ENCODE results near the gene MED19.

DNA sequence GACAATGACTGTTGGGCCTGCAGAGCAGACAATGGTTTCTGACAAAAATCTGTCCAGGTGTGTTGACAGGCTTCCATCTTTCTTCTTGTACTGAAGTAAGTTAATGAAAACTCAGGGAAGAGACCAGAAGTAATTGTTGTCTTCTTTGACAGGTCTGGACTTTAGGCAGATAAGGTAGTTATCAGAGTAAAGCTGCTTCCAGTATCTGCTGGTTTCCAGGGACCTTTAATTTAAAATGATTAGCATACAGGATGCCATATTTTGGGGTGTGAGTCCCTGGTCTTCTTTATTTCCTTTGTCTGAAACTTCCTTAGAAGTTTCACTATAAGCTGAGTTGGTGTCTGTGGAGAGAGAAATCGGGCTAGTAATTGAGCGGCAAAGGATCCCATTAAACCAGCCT, 1.8 kb upstream of the MED19 start:
- TF ChIP-seq, protein P1, sequence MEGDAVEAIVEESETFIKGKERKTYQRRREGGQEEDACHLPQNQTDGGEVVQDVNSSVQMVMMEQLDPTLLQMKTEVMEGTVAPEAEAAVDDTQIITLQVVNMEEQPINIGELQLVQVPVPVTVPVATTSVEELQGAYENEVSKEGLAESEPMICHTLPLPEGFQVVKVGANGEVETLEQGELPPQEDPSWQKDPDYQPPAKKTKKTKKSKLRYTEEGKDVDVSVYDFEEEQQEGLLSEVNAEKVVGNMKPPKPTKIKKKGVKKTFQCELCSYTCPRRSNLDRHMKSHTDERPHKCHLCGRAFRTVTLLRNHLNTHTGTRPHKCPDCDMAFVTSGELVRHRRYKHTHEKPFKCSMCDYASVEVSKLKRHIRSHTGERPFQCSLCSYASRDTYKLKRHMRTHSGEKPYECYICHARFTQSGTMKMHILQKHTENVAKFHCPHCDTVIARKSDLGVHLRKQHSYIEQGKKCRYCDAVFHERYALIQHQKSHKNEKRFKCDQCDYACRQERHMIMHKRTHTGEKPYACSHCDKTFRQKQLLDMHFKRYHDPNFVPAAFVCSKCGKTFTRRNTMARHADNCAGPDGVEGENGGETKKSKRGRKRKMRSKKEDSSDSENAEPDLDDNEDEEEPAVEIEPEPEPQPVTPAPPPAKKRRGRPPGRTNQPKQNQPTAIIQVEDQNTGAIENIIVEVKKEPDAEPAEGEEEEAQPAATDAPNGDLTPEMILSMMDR (conservative IDR thresholded peaks at IDR 0.05; ENCODE audit: low read length) = no peak
- TF ChIP-seq EZH2phosphoT487 (IDR thresholded peaks at IDR 0.05; ENCODE audit: borderline replicate concordance, low read depth, low read length) = no peak

All from OCI-LY7 (cell line).